SK-N-SH (cell line): ENCODE results near the gene SRA1. TPM values are rescaled to one million over a fixed set of nuclear protein-coding genes. Genes with fewer than 3 reads are reported as not detected.
"Not testable (repeated sequence)": the region's sequence is repeated elsewhere in the genome, so short reads cannot be mapped to it uniquely, and the experiment has no call there.

Experiments
- CTCF ChIA-PET: fragments of 300-600, 350-600 bp; formaldehyde crosslinking; extraction: SDS; loops from one replicate; lab custom pipeline; 2021; lab: Yijun Ruan, JAX
- POLR2A ChIA-PET: fragments of 350-600 bp; sonication (Branson Sonifier 250); formaldehyde crosslinking; extraction: SDS; loops from one replicate; lab custom pipeline; 2020; ENCODE audit warnings: antibody characterized with exemption, inconsistent platforms; lab: Yijun Ruan, JAX
- DNase-seq: peaks from one replicate; pipeline ENCODE4 v3.0.0; 2012
- H2AFZ ChIP-seq: fragments of 200-600 bp; sonication (generic); 2 replicates; pipeline ENCODE4 v1.8.1; 2016; ENCODE audit warnings: antibody characterized with exemption, mild to moderate bottlenecking, low read depth
- H3F3A ChIP-seq: fragments of 200-600 bp; sonication (generic); replicated peaks from 2 replicates; pipeline ENCODE3; 2016; ENCODE audit warnings: antibody characterized with exemption, mild to moderate bottlenecking; ENCODE audit not compliant: insufficient read depth
- H3K27ac ChIP-seq, 2 experiments: fragments of 200-500 bp in 1 of 2; fragments of 200-600 bp in 1 of 2; sonication (Bioruptor generic) in 1 of 2; sonication (generic), shearing (Covaris generic) in 1 of 2; 2 replicates each; pipeline versions ENCODE4 v1.5.1 to v1.6.1; 2014 to 2016; ENCODE audit warnings: low read depth in 2 of 2, inconsistent platforms in 1 of 2, low read length in 1 of 2, mild to moderate bottlenecking in 1 of 2, mixed read lengths in 1 of 2
- H3K27me3 ChIP-seq: fragments of 200-600 bp; sonication (generic), shearing (Covaris generic); 2 replicates; pipeline ENCODE4 v1.6.1; 2016; ENCODE audit warnings: mixed run types; ENCODE audit not compliant: insufficient read depth
- H3K36me3 ChIP-seq, 2 experiments: fragments of 200-500 bp in 1 of 2; fragments of 200-600 bp in 1 of 2; sonication (Bioruptor generic) in 1 of 2; sonication (generic) in 1 of 2; replicated peaks in 1 of 2; 2 replicates each; pipeline versions ENCODE3 to v1.5.1; 2014 to 2016; ENCODE audit warnings: low read length in 1 of 2, mild to moderate bottlenecking in 1 of 2; ENCODE audit not compliant: insufficient read depth in 2 of 2, control insufficient read depth in 1 of 2
- H3K4me1 ChIP-seq, 2 experiments: fragments of 200-500 bp in 1 of 2; fragments of 200-600 bp in 1 of 2; sonication (Bioruptor generic) in 1 of 2; sonication (generic), shearing (Covaris generic) in 1 of 2; 2 replicates each; pipeline versions ENCODE4 v1.5.1 to v1.6.1; 2014 to 2016; ENCODE audit warnings: low read depth in 1 of 2, low read length in 1 of 2, mixed run types in 1 of 2; ENCODE audit not compliant: insufficient read depth in 2 of 2, control insufficient read depth in 1 of 2
- H3K4me2 ChIP-seq: fragments of 200-600 bp; sonication (generic), shearing (Covaris generic); 2 replicates; pipeline ENCODE4 v1.6.1; 2017; ENCODE audit warnings: mixed run types
- H3K4me3 ChIP-seq, 2 experiments: fragments of 200-500 bp in 1 of 2; fragments of 200-600 bp in 1 of 2; sonication (Bioruptor generic) in 1 of 2; sonication (generic), shearing (Covaris generic) in 1 of 2; 2 replicates each; pipeline versions ENCODE4 v1.5.1 to v1.8.1; 2014 to 2016; ENCODE audit warnings: low read depth in 2 of 2, inconsistent platforms in 1 of 2, low read length in 1 of 2, mild to moderate bottlenecking in 1 of 2, mixed read lengths in 1 of 2, moderate library complexity in 1 of 2
- H3K79me2 ChIP-seq: fragments of 200-600 bp; sonication (generic); 2 replicates; pipeline ENCODE4 v1.8.1; 2017; ENCODE audit warnings: mild to moderate bottlenecking; ENCODE audit not compliant: insufficient read depth
- H3K9ac ChIP-seq: fragments of 200-600 bp; sonication (generic); 2 replicates; pipeline ENCODE4 v1.6.1; 2017; ENCODE audit warnings: mixed run types
- H3K9me2 ChIP-seq: fragments of 200-600 bp; sonication (generic); 2 replicates; pipeline ENCODE4 v1.6.1; 2017; ENCODE audit warnings: mixed run types
- H3K9me3 ChIP-seq: fragments of 200-600 bp; sonication (generic); 2 replicates; pipeline ENCODE4 v1.6.1; 2017; ENCODE audit warnings: mixed run types, mild to moderate bottlenecking, moderate library complexity
- H4K20me1 ChIP-seq: fragments of 200-600 bp; sonication (generic); 2 replicates; pipeline ENCODE4 v1.6.1; 2017; ENCODE audit warnings: mild to moderate bottlenecking, mixed run types; ENCODE audit not compliant: insufficient read depth
- CHD2 ChIP-seq: fragments of 150-350 bp; IDR thresholded peaks from 2 replicates; pipeline ENCODE4 v1.6.1; 2018; ENCODE audit warnings: low read length; ENCODE audit not compliant: partially characterized antibody
- EZH2phosphoT487 ChIP-seq: fragments of 200-600 bp; sonication (generic); IDR thresholded peaks from 2 replicates; pipeline ENCODE4 v1.6.1; 2017; ENCODE audit warnings: low read depth, mixed run types, mild to moderate bottlenecking, antibody characterized with exemption, moderate library complexity, borderline replicate concordance
- FOSL2 ChIP-seq: IDR thresholded peaks from 2 replicates; pipeline ENCODE4 v1.4.0; 2012; ENCODE audit warnings: low read depth, mild to moderate bottlenecking, moderate library complexity, borderline replicate concordance
- GABPA ChIP-seq: IDR thresholded peaks from 2 replicates; pipeline ENCODE4 v1.4.0; 2012; ENCODE audit warnings: low read depth, mild to moderate bottlenecking
- MAX ChIP-seq: IDR thresholded peaks from 2 replicates; pipeline ENCODE4 v1.4.0; 2012; ENCODE audit warnings: low read depth
- NFIC ChIP-seq: IDR thresholded peaks from 2 replicates; pipeline ENCODE4 v1.4.0; 2012; ENCODE audit warnings: borderline replicate concordance
- POLR2AphosphoS5 ChIP-seq: IDR thresholded peaks from 2 replicates; pipeline ENCODE4 v1.6.1; 2012; ENCODE audit warnings: low read depth, low read length
- RCOR1 ChIP-seq: fragments of 150-350 bp; IDR thresholded peaks from 2 replicates; pipeline ENCODE4 v1.6.1; 2017; ENCODE audit warnings: antibody characterized with exemption, low read length
- RXRA ChIP-seq: IDR thresholded peaks from 2 replicates; pipeline ENCODE4 v1.4.0; 2012; ENCODE audit warnings: low read depth, mild to moderate bottlenecking, borderline replicate concordance
- SIN3A ChIP-seq: IDR thresholded peaks from 2 replicates; pipeline ENCODE4 v1.6.1; 2012; ENCODE audit warnings: low read depth, mild to moderate bottlenecking, low read length, moderate library complexity, borderline replicate concordance
- SMC3 ChIP-seq: IDR thresholded peaks from 2 replicates; pipeline ENCODE4 v1.6.1; 2012; ENCODE audit warnings: low read depth, low read length, improper control_type of control experiment
- TAF1 ChIP-seq: IDR thresholded peaks from 2 replicates; pipeline ENCODE4 v1.6.1; 2012; ENCODE audit warnings: low read depth, mild to moderate bottlenecking, low read length, moderate library complexity, borderline replicate concordance
- TCF12 ChIP-seq: IDR thresholded peaks from 2 replicates; pipeline ENCODE4 v1.4.0; 2012
- WGBS: methylation state at CpG from one replicate; pipeline ENCODE4 v1.1.6; 2017; ENCODE audit warnings: low lambda C conversion rate; 5-methylcytosine and 5-hydroxymethylcytosine counted together
- polyA plus RNA-seq, 3 experiments: library from polyadenylated mRNA; depleted of rRNA; stranded (reverse); fragments of >200 nt; gene quantifications; 2 replicates each; pipeline ENCODE4 v1.2.3, GENCODE V29; 2012
- TF ChIP-seq, protein P1 (sequence below): fragments of 200-600 bp; sonication (generic); IDR thresholded peaks from 2 replicates; pipeline ENCODE4 v1.6.1; 2017; ENCODE audit warnings: antibody characterized with exemption, mild to moderate bottlenecking, moderate library complexity
- TF ChIP-seq, protein P2 (sequence below): IDR thresholded peaks from 2 replicates; pipeline ENCODE4; 2012

The SRA1 gene
- polyA plus RNA-seq, 1 of the 3 experiments (the other 2 are of a cell fraction): 35.9 TPM

DNA sequence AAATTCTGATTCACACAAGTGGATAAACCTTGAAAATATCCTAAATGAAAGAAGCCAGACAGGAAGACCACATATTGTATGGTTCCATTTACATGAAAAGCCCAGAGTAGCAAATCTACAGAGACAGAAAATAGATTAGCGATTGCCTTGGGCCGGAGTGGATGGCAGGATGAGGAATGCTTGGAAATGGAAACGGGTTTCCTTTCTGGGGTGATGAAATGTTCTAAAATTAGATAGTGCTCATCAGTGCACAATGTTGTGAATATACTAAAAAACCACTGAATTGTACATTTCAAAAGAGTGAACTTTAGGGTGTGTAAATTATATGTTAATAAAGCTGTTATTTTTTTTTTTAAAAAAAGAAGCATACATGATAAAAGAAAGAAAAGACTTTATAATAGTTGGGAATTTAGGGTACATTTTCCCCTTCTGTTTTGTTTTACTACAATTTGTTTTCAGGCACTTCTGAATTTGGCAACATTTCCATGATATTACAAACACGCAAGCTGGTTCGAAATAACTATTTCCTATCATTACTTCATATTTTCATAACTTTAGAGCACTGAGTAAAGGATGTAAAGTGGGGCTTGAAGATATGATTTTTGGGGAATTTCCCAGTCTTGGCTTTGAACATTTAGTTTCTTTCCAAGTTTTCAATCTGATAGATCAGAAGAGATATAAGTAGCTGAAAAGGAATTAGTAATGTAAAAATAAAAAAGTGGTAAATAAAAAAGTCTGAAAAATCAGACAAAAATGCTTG, 31.2 kb upstream of the SRA1 start (continued):
- TF ChIP-seq RCOR1: no peak
- no peak for TF ChIP-seq POLR2AphosphoS5
- no peak for TF ChIP-seq RXRA

DNA sequence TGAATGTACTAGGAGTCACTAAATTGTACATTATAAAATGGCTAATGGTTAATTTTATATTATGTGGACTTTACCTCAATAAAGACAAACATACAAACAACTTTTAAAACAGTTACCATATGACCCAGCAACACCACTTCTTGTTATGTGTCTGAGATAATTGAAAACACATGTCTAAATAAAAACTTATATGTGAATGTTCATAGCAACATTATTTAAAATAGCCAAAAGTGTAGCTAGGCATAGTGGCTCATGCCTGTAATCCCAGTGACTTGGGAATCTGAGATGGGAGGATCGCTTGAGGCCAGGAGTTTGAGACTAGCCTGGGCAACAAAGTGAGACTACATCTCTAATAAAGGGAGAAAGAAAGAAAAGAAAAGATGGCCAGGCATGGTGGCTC, 30.2 kb upstream of the SRA1 start:
- no peaks in the 10 kb centered on the region for H3K27me3 ChIP-seq
- H3K36me3 ChIP-seq: no peaks in the 10 kb centered on the region
- TF ChIP-seq NFIC: no peak
- TF ChIP-seq GABPA: no peak
- TF ChIP-seq CHD2: no peak
- no peak for TF ChIP-seq FOSL2
- no peak for TF ChIP-seq SMC3
- TF ChIP-seq TAF1: no peak
- no peak for TF ChIP-seq EZH2phosphoT487
- no peak for DNase-seq
- WGBS: 94% methylated on average over 1 of the region's 1 CpG
- ChIA-PET POLR2A (no interaction called here), CTCF (no interaction called here)
- no peak overlapping the region for H2AFZ ChIP-seq
- no peaks in the 10 kb centered on the region for H3K9me2 ChIP-seq
- no peak overlapping the region for H3K9ac ChIP-seq
- H3K79me2 ChIP-seq: no peaks in the 10 kb centered on the region
- no peaks in the 10 kb centered on the region for H3K4me1 ChIP-seq
- H4K20me1 ChIP-seq: no peaks in the 10 kb centered on the region
- H3K27ac ChIP-seq: no peak overlapping the region
- no peak overlapping the region for H3K4me3 ChIP-seq
- no peaks in the 10 kb centered on the region for H3F3A ChIP-seq
- H3K4me2 ChIP-seq: no peak overlapping the region
- H3K9me3 ChIP-seq: no peaks in the 10 kb centered on the region

- H2AFZ ChIP-seq, DNase-seq, POLR2A ChIA-PET, H3F3A ChIP-seq, H3K79me2 ChIP-seq, H3K4me2 ChIP-seq, H3K9me2 ChIP-seq, H4K20me1 ChIP-seq, H3K27ac ChIP-seq, H3K9ac ChIP-seq, H3K36me3 ChIP-seq, H3K4me3 ChIP-seq, CTCF ChIA-PET, H3K4me1 ChIP-seq, H3K27me3 ChIP-seq, H3K9me3 ChIP-seq: not testable (repeated sequence)
- 59% methylated on average over 6 of the region's 6 CpGs for WGBS
Observed at GRCh38 chr5:140579188-140579747, 22.0 kb upstream of the SRA1 start.

GRCh38 chr5:140576776-140577201, 19.5 kb upstream of the SRA1 start:
- Histone ChIP-seq H3K36me3 (no peaks in the 10 kb centered on the region), H3K9ac (no peak overlapping the region), H3K9me3 (no peaks in the 10 kb centered on the region), H3K9me2 (no peaks in the 10 kb centered on the region), H3K4me3 (no peak overlapping the region), H3F3A (no peaks in the 10 kb centered on the region), H3K79me2 (no peaks in the 10 kb centered on the region), H3K4me1 (no peaks in the 10 kb centered on the region), H3K27me3 (no peaks in the 10 kb centered on the region), H3K4me2 (no peak overlapping the region), H3K27ac (no peak overlapping the region), H4K20me1 (no peaks in the 10 kb centered on the region), H2AFZ (peak overlapping the region; percentile 70)
- CTCF ChIA-PET: no interaction called here
- 36% methylated on average over 2 of the region's 2 CpGs for WGBS
- DNase-seq: no peak
- POLR2A ChIA-PET: no interaction called here
- TF ChIP-seq TAF1: no peak
- TF ChIP-seq, protein P1, sequence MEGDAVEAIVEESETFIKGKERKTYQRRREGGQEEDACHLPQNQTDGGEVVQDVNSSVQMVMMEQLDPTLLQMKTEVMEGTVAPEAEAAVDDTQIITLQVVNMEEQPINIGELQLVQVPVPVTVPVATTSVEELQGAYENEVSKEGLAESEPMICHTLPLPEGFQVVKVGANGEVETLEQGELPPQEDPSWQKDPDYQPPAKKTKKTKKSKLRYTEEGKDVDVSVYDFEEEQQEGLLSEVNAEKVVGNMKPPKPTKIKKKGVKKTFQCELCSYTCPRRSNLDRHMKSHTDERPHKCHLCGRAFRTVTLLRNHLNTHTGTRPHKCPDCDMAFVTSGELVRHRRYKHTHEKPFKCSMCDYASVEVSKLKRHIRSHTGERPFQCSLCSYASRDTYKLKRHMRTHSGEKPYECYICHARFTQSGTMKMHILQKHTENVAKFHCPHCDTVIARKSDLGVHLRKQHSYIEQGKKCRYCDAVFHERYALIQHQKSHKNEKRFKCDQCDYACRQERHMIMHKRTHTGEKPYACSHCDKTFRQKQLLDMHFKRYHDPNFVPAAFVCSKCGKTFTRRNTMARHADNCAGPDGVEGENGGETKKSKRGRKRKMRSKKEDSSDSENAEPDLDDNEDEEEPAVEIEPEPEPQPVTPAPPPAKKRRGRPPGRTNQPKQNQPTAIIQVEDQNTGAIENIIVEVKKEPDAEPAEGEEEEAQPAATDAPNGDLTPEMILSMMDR: no peak
- no peak for TF ChIP-seq MAX
- TF ChIP-seq GABPA: no peak
- TF ChIP-seq TCF12: no peak
- TF ChIP-seq, protein P2, sequence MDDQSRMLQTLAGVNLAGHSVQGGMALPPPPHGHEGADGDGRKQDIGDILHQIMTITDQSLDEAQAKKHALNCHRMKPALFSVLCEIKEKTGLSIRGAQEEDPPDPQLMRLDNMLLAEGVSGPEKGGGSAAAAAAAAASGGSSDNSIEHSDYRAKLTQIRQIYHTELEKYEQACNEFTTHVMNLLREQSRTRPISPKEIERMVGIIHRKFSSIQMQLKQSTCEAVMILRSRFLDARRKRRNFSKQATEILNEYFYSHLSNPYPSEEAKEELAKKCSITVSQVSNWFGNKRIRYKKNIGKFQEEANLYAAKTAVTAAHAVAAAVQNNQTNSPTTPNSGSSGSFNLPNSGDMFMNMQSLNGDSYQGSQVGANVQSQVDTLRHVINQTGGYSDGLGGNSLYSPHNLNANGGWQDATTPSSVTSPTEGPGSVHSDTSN: 0 out of 2 replicates have a peak, but pooled peaks have one; percentile 16
- no peak for TF ChIP-seq RXRA
- TF ChIP-seq SIN3A: no peak
